ENCODE data around the gene DYNLL2.

DNA sequence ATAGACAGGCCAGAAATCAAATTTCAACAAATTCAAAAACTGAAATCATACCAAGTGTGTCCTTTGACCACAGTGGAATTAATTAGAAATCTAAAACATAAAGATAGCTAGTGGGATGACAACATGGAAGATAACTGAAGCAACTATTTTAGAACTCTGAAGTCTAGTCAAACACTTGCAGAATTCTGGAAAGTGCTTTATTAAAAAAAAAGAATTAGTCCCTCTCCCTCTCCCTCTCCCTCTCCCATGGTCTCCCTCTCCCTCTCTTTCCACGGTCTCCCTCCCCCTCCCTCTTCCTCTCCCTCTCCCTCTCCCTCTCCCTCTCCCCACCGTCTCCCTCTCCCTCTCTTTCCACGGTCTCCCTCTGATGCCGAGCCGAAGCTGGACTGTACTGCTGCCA lies 58.3 kb downstream of the DYNLL2 start:
- no peak for TF ChIP-seq YY1 (IDR thresholded peaks at IDR 0.05; ENCODE audit: insufficient read depth, insufficient read length)
- TF ChIP-seq ZNF274 (IDR thresholded peaks at IDR 0.05; ENCODE audit: low read depth, low read length), result no peak
